Measurements from ENCODE around the gene ASB12.
"Not testable (repeated sequence)": the region's sequence is repeated elsewhere in the genome, so short reads cannot be mapped to it uniquely, and the experiment has no call there.

The ASB12 gene

GRCh38 chrX:64230123-64230970, at the start of gene ASB12:
Gene ASB12, minus strand, starts transcription at chrX:64230607. Its CDS starts 4,957 bp downstream, at chrX:64225650.
- no peak for DNase-seq (ENCODE audit: low read depth in 2 of 3, low spot score in 2 of 3)

- DNase-seq (ENCODE audit: low read depth in 2 of 3, low spot score in 2 of 3) = no peak
Observed at GRCh38 chrX:64265265-64265664, 34.9 kb upstream of the ASB12 start.

GRCh38 chrX:64229154-64229553, 1.3 kb downstream of the ASB12 start:
- DNase-seq (ENCODE audit: low read depth in 2 of 3, low spot score in 2 of 3) = no peak

GRCh38 chrX:64218023-64218422, 12.4 kb downstream of the ASB12 start:
- no peak for DNase-seq (ENCODE audit: low read depth in 2 of 3, low spot score in 2 of 3)

GRCh38 chrX:64213989-64214388, 16.4 kb downstream of the ASB12 start:
- not testable (repeated sequence) for DNase-seq (ENCODE audit: low read depth in 2 of 3, low spot score in 2 of 3)

- DNase-seq (ENCODE audit: low read depth in 2 of 3, low spot score in 2 of 3) = no peak
Observed at GRCh38 chrX:64206556-64207162, 23.7 kb downstream of the ASB12 start.

GRCh38 chrX:64205735-64206501, 24.5 kb downstream of the ASB12 start:
- peak; percentile 52 to 70 (median 55) for DNase-seq (ENCODE audit: low read depth in 2 of 3, low spot score in 2 of 3)

GRCh38 chrX:64205441-64205734, 25.0 kb downstream of the ASB12 start, which contains the start of gene AMER1:
Gene AMER1, minus strand, starts transcription at chrX:64205708. Its CDS starts 12,422 bp downstream, at chrX:64193286.
- peak in 1 of 3 experiments; percentile 0 for DNase-seq (ENCODE audit: low read depth in 2 of 3, low spot score in 2 of 3)

- DNase-seq (ENCODE audit: low read depth in 2 of 3, low spot score in 2 of 3) = no peak
Observed at GRCh38 chrX:64204701-64205440, 25.5 kb downstream of the ASB12 start.

- DNase-seq (ENCODE audit: low read depth in 2 of 3, low spot score in 2 of 3) = no peak
Observed at GRCh38 chrX:64204252-64204651, 26.2 kb downstream of the ASB12 start.

- DNase-seq (ENCODE audit: low read depth in 2 of 3, low spot score in 2 of 3) = no peak
Observed at GRCh38 chrX:64202808-64203325, 27.5 kb downstream of the ASB12 start.

- no peak for DNase-seq (ENCODE audit: low read depth in 2 of 3, low spot score in 2 of 3)
Observed at GRCh38 chrX:64198036-64198435, 32.4 kb downstream of the ASB12 start.

- DNase-seq (ENCODE audit: low read depth in 2 of 3, low spot score in 2 of 3) = no peak
Observed at GRCh38 chrX:64196606-64197005, 33.8 kb downstream of the ASB12 start.

GRCh38 chrX:64195862-64196261, 34.5 kb downstream of the ASB12 start:
- DNase-seq (ENCODE audit: low read depth in 2 of 3, low spot score in 2 of 3) = no peak

GRCh38 chrX:64192673-64193072, 37.7 kb downstream of the ASB12 start:
- DNase-seq (ENCODE audit: low read depth in 2 of 3, low spot score in 2 of 3) = no peak

- DNase-seq (ENCODE audit: low read depth in 2 of 3, low spot score in 2 of 3) = no peak
Observed at GRCh38 chrX:64192040-64192439, 38.4 kb downstream of the ASB12 start.

GRCh38 chrX:64191281-64192010, 39.0 kb downstream of the ASB12 start:
- DNase-seq (ENCODE audit: low read depth in 2 of 3, low spot score in 2 of 3) = no peak

GRCh38 chrX:64190136-64190740, 40.2 kb downstream of the ASB12 start:
- DNase-seq (ENCODE audit: low read depth in 2 of 3, low spot score in 2 of 3) = no peak

- no peak for DNase-seq (ENCODE audit: low read depth in 2 of 3, low spot score in 2 of 3)
Observed at GRCh38 chrX:64188901-64189300, 41.5 kb downstream of the ASB12 start.

GRCh38 chrX:64187762-64188150, 42.7 kb downstream of the ASB12 start:
- DNase-seq (ENCODE audit: low read depth in 2 of 3, low spot score in 2 of 3) = no peak

All from activated CD8-positive, alpha-beta memory T cell treated with anti-CD3 and anti-CD28 coated beads for 48 hours (primary cell).